Measurements from ENCODE around the gene SELENOH.

Gene SELENOH

DNA sequence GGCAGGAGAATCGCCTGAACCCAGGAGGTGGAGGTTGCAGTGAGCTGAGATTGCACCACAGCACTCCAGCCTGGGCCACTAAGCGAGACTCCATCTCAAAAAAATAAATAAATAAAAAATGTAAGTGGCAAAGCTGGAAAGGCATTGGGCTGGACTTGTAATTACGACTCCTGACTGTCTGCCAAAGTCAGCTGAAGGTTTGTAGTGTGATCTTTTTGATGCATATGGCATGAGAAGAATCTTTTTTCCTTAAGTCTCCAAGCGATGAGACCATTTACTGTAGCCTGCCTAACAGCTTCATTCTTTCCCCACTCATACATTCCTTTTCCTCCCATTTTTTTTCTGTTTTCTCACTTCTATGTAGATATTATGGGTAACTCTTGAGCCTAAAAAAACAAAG lies 45.1 kb downstream of the SELENOH start:
- DNase-seq, result no peak

DNA sequence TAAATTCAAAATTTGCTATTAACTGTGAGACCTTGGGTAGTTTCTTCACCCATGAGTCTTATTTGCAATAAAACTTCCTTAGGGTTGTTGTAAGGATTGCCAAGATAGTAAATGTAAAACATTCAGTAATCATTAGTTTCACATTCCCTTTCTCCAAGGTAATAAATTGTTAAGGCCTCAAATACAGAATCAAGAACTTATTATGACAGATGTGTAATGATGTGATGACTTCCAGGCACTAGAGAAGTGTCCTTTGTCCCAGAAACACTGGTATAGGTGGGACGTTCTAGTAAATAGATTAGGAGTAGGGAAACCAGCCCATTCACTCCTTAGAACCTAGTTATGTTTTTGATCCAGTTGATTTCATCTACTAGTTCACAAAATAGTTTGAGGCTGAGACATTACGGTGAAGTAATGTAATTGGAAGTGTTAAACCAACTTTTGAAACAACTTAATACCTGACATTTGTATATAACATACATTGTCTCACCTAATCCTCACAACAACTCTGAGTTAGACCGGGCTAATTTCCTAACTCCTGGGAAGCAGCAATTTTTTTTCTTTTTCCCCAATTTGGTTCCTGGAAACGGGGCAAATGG lies 45.8 kb downstream of the SELENOH start:
- DNase-seq, result no peak

DNA sequence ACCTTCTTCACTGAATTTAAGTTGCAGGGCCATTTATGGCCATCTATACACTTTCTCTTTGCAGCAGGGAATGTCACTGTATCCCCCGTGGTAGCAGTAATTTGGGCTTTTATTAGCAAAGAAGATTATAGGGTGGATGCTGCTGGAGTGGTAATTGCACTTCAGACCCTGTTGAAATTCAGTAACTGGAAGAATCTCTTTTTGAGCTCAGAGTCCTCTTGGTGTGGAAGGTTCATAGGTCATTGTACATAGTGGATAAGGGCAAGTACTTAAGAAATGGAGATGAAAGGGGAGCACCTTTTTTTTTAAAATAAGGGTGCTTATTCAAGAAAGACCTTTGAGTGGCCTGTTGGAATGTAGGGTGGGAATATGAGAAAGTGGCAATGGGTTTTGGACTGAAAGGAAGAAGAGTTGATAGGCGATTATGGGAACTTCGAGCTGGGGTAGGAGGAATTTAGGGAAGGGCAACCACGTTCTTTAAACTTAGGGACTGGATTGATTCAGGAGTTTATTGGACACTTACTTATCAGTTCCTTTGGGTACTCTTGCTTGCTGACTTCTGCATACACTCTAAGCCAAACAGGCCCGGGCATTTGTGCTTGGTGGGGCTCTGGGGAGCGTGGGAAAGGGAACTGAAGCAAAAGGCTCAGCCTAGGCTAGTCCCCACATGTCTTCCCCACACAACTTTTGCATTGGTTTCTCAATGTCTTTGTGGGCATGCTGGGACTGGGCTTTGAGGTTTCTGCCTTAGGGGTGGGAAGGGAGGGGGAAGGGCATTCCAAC lies 46.8 kb downstream of the SELENOH start:
- DNase-seq, result no peak

DNA sequence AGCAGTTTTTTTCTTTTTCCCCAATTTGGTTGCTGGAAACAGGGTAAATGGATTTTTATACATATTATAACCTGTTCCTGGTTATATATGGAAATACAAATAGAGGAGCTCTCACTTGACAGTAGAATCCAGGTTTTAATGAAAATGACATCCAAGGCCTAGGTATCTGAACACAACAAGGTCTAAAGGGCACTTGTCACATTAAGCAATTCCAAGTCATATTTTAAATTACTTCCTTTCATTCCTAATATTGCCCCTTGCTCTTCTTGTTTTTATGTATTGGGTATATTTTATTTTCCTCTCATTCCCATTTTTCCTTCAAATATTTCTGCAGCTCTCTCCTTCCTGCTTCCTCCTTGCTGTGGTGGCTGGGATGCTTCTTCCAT lies 47.4 kb downstream of the SELENOH start:
- DNase-seq, result no peak

DNA sequence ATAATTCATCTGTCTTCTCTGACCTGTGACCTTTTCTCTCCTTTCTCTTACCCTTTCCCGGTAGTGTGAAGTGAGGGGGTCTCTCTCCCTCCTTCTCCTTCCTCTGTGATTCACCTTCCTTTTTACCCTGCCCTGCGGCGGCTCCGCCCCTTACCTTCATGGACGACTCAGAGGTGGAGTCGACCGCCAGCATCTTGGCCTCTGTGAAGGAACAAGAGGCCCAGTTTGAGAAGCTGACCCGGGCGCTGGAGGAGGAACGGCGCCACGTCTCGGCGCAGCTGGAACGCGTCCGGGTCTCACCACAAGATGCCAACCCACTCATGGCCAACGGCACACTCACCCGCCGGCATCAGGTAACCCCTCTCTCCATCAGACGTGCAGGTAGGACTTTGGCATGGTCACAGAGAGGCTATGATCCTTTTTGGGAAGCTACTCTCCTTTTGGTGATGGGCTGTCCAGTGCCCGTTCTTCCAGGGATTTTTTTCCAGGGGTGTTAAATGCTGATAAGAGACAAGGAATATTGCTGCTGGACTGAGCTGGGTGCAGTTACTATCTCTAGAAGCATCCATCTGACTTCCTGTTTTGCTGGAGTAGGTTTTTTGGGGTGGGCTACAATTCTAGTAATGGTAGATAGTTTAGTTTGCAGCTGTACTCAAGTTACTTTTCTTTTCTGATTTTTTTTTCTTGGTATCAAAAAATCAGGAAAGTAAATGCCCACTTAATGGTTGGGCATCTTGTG lies 50.2 kb downstream of the SELENOH start:
- no peak for DNase-seq

DNA sequence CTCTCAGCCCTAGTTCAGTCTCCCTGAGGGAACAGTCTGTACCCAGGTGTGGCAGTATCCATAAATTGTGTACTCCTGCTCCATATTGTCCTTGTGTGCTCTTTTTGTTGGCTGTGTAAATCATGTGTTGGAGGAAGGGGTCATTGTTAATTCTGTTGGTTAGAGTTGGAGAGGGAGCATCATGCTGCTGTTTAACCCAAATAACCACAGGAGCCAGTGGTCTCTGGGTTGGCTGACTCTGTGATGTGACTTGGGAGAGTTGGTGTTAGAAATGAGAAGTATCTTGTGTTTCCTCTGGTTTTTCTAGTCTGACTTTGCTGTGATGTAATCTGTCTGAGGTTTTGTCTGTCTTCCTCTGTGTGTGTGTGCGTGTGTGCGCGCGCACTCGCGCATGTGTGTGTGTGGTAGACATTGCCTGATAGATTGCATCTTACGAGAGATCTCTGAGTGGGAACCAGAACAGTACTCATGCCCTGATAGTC lies 50.8 kb downstream of the SELENOH start:
- peak; percentile 22 for DNase-seq

DNA sequence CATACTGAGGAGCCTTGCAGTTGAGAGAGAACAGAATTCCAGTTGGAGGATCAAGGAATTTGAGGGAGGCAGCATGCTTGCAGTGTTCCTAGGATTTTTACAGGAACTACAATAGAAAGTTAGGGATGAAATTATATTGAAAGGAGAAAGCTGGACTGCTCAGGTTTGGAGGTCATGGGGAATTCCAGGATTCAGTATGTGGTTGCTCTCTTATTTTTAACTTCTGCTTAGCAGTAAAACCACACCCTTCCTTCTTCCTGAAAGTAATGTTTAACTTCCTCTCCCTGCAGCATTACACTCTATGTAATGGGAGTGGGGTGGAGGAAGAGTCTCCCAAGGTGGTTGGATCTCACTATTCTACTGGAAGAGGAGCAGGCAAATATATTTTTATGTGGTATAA lies 51.6 kb downstream of the SELENOH start:
- DNase-seq, result no peak

Data from NCI-H1694 treated with DMSO at 0.1 percent for 48 hours (cell line).